NCI-H2107 treated with DMSO at 0.1 percent for 48 hours (cell line): Measurements from ENCODE around the gene PLCB4.

Source experiments
- DNase-seq: peaks from one replicate; lab custom pipeline; 2025; ENCODE audit not compliant: unreplicated experiment; lab: John Stamatoyannopoulos, UW

PLCB4 gene

DNA sequence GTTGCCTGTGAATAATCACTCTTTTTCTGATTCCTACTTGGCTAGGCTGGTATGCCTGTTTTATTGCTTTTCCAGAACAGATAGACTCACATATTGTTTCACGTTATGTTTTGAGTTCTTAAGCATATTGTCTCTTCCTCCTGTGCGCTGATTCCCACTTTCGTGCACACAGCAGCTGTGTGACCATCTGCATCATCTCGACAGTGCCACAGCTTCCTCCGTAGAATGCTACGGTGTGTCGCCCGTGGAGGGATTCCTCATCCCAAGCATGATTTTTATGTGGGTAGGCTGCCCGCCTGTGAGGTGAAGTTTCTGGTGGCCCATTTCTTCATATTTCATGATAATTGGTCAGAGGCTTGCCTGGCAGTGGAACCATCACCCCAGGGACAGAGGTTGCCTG is 31.8 kb downstream of the PLCB4 start:
- no peak for DNase-seq

DNA sequence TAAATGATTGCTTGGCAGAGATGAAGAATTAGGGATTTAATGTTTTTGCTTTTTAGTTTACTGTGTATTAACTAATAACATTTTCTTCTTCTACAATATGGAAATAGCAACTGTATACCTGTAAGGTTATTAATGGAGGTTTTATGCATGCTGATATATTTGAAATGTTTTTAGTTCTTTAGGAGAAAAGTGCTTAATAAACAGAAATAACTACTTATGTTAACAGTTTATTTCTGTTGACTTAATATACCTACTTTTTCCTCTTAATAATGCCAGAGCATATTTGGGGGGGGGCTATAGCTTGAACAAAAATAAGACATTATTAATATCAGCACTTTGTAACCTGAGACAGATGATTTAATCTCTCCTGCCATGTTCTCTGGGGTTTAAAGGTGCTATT is 33.6 kb downstream of the PLCB4 start:
- DNase-seq: no peak

DNA sequence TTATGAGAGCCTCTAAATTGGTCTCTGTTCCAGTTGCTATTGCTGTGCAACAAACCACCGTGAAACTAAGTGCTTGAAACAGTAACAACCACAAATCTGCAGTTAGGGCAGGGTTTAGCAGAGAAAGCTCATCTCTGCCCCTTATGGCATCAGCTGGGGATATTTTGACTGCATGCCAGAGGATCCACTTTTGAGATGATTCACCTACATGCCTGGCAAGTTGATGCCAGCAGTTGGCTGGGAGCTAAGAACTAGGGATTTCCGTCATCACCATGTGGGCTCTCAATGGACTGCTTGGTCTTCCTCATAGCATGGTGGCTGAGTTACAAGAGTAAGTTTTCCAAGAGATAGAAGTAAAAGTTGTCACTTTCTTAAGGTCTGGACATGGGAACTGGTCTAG is 35.1 kb downstream of the PLCB4 start:
- no peak for DNase-seq

DNA sequence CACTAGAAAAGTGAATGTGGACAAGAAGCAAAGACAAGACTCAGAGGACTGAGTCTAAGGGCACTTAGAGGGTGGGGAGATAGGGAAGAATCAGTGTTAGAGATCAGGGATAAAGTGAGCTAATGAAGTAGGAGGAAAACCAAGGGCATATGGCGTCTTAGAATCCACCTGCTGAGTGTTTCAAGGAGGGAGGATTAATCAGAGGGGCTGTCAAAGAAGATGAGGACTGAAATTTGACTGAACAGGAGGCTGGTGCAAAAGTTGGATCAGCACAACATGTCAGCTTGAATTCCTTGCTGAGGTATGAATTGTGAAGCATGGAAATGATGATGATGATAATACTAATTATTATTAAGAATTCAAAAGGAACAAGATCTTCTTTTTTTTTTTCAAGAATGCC is 39.4 kb downstream of the PLCB4 start:
- no peak for DNase-seq

DNA sequence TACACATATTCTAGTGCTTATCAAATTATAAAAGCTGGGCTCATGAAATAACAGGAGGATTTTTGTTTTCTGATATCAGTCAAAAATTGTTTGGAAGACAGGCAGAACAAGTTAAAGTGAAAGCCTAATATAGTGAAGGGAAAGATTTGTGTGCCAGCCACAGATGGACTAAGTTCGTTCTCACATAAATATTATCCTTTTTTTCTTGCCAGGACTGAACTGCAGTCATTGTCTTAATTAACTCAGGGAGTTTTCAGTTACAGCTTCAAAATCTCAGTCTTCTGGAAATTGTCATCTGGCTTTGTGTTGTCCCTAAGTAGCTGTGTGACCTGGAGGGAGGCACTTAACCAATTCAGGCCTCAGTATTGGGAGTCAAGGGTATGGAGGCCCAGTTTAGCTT is 40.7 kb downstream of the PLCB4 start:
- no peak for DNase-seq

DNA sequence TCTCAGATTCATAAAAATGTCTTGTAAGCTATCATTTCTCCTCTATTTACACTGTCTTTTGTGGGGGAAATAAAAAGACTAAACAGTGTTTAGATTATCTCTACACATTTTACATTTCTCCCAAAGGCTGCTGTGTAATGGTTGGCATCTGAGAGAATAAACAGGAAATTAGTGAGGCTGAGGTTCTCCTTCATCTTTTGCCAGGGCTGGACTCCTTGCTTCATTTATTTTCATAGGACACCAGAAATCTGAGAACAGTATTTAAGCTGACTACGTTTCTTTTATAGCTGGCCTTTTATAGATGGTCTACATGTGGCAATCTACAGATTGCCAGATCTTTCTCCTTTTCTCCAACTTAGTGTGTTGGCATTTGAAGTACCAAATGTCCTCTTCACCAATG is 41.5 kb downstream of the PLCB4 start:
- DNase-seq: no peak

DNA sequence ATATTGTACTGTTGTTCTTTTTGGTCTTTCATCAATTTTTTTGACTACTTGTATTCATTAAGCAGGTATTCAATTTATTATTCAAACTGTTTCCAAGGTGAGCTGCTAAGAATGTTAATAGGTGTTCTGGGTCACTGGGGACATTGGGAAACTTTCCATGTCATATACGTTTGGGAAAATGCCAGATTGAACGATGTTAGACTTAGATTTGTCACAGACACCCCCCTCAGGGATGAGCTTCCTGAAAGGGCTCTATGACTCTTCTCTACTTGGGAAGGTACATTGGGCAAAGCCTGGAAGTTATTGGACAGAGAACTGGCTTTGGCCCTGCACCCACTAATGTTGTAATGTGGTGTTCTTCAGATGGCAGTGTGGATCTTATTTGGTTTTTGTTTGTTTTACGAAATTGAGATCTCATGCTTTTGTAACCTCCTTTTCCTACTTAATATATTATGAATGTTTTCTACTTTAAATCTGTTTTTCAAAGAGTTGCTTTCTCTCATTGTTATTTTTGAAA is 42.1 kb downstream of the PLCB4 start:
- no peak for DNase-seq

DNA sequence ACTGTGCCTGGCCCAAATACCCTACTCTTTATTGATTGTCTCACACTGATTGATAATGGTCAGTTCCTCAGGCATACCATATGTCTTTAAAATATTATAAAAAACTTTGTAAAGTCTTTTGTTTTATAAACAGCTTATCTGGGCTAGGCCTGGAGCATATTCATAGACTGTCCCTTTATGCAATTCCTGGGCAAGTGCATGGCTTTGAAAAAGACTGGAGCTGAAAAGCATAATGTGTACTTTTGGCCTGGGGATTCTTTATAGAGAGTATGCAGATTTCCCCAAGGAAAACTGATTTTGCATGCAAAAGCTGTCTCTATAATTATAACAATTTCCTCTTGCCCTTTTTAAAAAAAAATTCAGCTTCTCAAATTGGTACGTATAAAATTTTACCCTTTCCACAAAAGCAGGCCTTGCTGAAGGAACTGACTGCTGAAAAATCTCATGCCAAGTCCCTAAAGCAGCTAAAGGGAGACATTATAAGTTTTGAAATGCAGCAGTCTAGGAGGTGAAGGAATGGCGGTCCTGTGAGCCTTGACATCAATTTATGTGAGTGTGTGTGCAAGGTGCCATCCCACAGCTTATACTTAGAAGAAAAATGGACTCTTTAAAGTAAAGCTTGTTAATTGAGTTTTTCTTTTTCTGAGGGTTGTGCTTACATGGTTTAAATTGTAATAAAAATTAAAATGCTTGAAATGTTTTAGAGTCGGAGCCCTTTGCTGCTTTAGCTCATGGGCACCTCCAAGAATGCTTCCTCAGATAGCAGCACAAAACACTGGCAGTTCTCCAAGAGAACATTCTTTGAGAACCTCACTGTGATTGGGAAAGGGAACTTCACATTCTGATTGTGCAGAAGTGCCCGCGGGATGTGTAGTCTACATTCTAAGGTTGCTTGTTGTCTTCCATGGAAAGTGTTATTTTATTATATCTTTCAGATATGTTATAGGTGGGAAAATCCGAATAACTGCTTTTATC is 43.9 kb downstream of the PLCB4 start:
- no peak for DNase-seq

DNA sequence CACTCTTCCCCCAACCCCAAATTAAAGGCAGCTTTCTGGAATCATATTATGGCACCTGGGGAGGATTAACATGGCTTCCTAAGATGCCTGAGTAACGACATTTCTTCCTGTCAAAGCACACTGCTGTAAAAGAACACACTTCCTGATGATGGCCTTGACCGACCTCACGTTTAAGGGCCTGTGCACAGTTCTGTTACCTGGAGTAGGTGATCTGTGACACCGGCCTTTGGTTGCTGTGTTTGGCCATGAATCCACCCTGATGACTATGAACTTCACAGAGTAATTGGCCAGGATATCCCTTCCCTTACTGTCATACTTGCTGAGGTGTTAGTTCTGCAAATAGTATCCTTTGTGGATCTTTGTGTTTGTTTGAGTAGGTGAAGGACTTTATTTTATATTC is 45.8 kb downstream of the PLCB4 start:
- DNase-seq: no peak

DNA sequence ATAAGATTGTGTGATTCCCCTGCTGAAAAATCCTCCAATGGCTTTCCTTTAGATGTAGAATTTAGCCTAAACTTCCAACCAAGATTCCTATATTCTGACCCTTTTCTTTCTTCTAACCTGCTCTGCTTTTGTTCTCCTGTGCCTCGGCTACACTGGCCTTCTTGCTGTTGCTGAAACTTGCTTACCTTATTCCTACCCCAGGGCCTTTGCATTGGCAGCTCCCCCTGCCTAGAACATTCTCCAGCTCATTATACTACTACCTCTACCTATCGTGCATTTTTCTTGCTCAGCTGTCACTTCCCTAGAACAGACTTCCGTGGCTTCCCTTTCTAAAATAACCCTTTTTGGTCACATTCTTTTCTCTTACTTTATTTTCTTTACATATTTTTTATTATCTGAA is 48.7 kb downstream of the PLCB4 start:
- no peak for DNase-seq

DNA sequence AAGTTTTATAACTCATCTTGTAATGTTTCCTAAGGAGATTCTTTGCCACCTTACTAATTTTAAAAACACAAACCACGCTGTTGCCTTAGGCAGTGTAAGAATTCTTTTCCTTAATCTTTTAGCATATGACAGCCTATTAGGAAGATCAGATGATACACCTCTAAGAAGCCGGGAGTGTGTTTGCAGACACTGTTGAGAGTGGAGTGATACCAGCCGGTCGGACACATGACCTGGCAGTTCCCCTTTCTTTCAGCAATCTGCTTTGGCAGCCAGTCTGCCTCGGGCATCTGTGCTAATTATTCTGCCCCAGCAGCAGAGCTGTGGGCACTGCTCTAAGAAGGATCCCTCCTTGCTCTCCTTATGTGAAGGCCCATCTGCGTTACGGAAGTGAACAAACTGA is 50.9 kb downstream of the PLCB4 start:
- DNase-seq: no peak

DNA sequence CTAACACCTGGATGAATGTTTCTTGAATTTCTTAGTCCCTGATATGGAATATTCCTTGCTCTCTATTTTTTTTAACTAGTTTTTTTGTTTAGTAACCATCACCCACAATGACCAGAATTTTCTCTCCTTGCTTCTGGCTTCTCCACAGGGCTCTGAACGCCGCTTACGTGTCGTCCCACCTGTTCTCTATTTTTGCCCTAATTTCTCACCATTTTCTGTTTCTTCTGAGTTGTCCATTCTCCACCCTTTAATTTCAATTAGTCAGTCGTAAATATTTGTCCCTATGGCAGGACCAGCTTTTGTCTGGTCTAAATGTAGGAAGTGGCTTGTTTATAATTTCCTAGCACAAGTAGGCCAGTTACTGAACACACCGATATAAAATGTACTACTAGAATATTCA is 52.3 kb downstream of the PLCB4 start:
- DNase-seq: no peak

DNA sequence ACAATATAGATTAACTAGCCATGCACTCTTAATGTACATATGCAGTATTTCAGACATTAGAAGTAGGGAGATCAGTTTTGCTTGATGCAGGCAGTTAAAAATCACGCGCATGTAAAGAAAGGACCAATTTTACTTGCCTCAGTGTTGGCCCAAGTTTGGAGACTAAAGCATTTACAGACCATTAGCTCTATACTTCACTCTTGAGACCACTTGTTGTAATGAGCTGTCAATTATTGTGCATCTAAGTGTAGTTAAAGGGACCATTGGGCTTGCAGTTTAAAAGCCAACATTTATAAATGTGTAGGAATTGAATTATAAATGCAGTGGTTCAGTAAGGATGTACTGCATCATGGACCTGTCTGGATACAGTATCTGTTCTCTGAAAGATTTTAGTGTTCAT is 53.7 kb downstream of the PLCB4 start:
- DNase-seq: no peak

DNA sequence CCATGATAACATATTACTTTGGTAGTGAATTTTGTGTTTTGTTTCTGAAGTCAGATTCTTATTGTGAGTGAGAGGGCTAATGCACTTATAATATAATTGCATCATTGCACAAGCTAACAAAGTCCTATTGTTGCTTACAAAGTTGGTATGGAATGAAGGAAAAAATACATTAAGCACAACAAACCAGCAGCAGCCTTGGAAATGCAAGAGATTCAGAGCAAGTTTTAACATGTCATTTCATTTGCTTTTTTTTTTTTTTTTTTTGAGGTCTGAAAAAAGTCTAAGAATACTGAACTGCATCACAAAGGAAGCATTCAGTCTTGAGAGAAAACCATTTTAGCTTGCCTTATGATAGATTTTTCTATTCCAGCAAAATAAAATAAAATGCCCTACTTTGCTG is 57.6 kb downstream of the PLCB4 start:
- DNase-seq: no peak

DNA sequence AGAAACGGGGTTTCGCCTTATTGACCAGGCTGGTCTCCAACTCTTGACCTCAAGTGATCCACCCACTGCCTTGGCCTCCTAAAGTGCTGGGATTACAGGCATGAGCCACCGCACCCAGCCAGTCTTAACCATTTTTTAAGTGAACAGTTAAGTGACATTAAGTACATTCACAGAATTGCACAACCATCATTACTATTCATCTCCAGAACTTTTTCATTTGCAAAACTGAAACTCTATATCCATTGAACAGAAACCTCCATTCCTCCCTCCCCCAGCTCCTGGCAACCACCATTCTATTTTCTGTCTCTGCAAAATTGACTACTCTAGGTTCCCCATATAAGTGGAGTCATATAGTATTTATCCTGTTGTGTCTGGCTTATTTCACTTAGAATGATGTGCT is 59.7 kb downstream of the PLCB4 start:
- no peak for DNase-seq

DNA sequence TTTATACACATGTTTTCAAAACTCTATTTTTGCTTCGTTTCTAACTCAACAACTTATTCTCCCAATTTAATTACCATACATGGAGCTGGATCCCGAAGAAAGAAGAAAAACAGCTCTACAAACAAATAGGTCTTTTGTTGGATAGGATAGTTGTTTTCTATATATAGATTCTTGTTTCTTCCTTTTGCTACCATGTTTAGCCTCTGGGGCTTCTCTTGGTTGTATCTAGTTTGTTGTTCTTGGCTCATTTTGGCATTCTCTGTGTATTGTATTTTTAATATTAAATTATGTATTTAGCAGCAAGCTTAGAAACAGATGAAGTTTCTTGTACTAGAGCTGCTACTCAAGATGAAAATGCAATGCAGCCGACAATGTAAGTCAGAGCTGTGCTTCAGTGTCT is 60.9 kb downstream of the PLCB4 start:
- no peak for DNase-seq

DNA sequence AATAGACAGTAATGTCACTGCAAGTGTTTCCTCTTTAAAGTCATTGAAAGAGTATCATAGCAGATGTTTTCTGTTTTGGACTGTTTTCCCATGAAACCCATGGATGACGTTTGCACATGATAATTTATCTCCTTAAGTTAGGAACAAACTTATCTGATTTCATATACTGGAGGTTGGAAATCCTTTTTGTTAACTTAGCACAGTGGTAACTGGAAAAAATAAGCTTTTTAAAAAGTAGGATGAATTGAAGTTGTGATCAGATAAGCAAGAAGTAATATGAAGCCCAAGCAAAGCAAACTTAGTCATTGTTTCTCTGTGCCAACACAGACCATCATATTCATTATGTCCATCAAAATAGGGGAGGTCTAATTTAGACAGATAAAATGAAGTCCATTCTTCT is 61.6 kb downstream of the PLCB4 start:
- no peak for DNase-seq

DNA sequence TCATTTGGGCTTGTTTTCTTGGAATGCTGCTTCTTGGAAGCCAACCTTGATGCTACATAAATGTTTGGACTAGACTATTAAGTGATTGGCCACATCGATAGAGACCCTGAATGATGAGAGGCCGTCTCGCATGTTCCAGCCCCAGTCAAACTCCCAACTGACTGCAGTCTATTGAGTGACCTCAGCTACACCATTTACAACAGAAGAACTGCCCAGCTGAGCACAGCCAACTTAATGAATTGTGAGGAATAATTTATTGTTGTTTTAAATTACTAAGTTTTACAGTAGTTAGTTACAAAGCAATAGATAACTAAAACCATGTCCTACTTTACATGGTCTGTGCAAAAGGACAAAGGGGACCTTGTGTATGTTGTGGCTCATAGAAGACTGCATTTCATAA is 63.0 kb downstream of the PLCB4 start:
- DNase-seq: no peak

DNA sequence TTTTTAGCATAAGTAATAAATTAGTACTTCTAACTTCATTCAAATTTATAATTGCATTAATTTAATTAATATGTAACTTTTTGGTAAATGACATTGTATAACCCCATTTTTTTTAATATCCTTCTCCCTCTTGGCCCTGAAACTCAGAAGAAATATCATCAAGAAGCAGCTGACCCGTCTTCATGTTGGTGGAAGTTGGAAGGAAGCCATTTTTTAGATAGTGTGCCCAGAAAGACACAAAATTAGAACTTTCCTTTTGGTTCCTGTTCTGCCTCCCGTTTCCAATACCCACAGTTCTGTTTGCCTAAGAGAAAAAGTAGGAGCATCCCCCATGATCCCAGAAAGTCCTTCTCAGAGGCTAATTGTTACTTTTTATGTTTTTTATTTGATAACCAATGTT is 65.5 kb downstream of the PLCB4 start:
- DNase-seq: no peak

DNA sequence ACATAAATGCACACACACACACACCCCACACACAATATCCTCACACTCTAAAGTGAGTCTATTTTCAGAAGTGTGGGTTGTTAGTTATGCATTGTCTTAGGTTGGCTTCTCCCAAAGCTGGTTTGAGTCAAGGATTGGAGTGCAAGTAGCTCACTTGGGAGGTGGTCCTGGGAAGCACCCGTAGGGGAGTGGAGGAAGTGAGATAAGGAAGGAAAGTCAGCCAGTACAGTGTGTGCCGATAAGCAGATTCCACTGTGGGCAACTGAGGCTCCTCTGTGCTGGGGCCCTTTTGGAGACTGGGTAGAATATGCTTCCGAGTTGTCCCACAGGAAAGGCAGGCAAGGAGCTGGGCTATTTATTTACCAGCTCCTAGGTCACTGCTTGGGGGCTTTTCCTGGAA is 67.2 kb downstream of the PLCB4 start:
- DNase-seq: no peak

DNA sequence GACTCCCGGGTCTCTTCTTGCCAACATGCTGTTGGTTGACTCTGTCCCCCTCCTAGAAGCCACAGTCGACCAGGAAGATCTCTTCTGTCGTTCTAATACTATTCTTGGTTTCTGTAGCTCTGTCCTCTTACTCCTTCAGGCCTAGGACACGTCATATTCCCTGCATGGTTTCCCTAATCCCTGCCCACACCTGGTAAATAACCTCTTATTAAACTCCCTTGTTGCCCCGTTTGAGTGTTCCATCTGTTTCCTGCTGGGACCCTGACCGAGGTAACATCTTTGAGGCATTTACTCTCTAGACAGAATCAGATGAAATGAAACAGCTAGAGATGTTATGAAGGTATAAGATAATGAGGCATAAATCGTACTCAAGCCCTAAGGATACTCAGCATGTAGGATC is 68.1 kb downstream of the PLCB4 start:
- no peak for DNase-seq

DNA sequence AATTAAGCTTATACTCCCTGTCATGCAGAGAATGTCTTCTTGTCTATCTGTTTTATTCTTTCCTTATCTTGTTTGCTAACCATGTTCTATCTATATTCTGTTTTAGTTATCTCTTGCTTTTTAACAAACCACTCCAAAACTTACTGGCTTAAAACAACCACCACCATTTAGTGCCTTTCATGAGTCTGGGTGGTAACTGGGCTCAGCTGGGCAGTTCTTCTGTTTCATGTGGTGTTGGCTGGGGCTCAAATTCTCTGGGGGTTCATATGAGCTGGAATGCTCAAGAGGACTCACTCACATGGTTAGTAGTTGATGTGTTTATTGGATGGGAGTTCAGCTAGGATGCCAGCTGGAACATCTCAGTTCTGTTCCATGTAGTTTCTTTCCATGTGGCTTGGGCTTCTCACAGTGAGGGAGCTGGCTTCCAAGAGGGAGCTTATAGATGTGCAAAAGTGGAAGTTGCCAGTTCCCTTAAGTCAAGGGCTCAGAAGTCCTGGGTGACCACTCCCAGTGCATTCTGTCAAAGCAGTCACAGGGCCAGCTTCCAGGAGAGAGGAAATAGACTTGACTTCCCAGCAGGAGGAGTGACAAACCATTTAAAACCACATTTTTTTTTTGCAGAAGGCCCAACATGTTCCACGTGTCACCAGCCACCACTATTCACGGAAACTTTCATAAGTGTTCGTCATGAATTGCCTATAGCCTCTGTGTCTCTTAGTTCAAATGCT is 70.4 kb downstream of the PLCB4 start:
- no peak for DNase-seq
